H1 (cell line): ENCODE measurements around the gene ILK. TPM values are rescaled to one million over a fixed set of nuclear protein-coding genes. Genes with fewer than 3 reads are reported as not detected.

Experiments used
- CTCF ChIA-PET: fragments of 300-600 bp; sonication (Branson Sonifier 250); formaldehyde crosslinking; loops from one replicate; lab custom pipeline; 2021; ENCODE audit not compliant: partially characterized antibody; lab: Charles Lee
- POLR2A ChIA-PET: fragments of 300-600 bp; sonication (Branson Sonifier 250); formaldehyde crosslinking; loops from one replicate; lab custom pipeline; 2021; ENCODE audit warnings: inconsistent platforms; ENCODE audit not compliant: partially characterized antibody; lab: Charles Lee
- DNase-seq, 2 experiments: peaks; one replicate each; pipeline versions ENCODE4 v3.0.0 to v3.0.0-alpha.2; 2010 to 2022; ENCODE audit warnings: low spot score in 2 of 2, low read depth in 1 of 2, mixed read lengths in 1 of 2
- FAIRE-seq: peaks from 2 replicates; lab custom pipeline; 2011; peaks lifted over from hg19 to GRCh38; lab: Jason Lieb, UNC
- H2AFZ ChIP-seq: 2 replicates; pipeline ENCODE4 v1.8.1; 2012; ENCODE audit warnings: low read length, inconsistent platforms
- H2AK5ac ChIP-seq: 2 replicates; pipeline ENCODE4 v1.6.1; 2013; ENCODE audit warnings: low read depth, low read length
- H2BK120ac ChIP-seq: replicated peaks from 2 replicates; pipeline ENCODE3; 2013; ENCODE audit warnings: low read depth, low read length, inconsistent platforms
- H2BK12ac ChIP-seq: 2 replicates; pipeline ENCODE4 v1.6.1; 2013; ENCODE audit warnings: low read depth, low read length
- H2BK15ac ChIP-seq: 2 replicates; pipeline ENCODE4 v1.6.1; 2013; ENCODE audit warnings: low read length
- H2BK20ac ChIP-seq: 2 replicates; pipeline ENCODE4 v1.6.1; 2013; ENCODE audit warnings: low read length
- H2BK5ac ChIP-seq: 2 replicates; pipeline ENCODE4 v1.6.1; 2013; ENCODE audit warnings: low read depth, low read length
- H3K14ac ChIP-seq: 2 replicates; pipeline ENCODE4 v1.6.1; 2013; ENCODE audit warnings: inconsistent platforms; ENCODE audit not compliant: insufficient read length
- H3K18ac ChIP-seq: 2 replicates; pipeline ENCODE4 v1.6.1; 2013; ENCODE audit warnings: low read length; ENCODE audit errors: extremely low read depth
- H3K23ac ChIP-seq: 2 replicates; pipeline ENCODE4 v1.6.1; 2013; ENCODE audit warnings: inconsistent platforms; ENCODE audit not compliant: insufficient read length
- H3K23me2 ChIP-seq: 2 replicates; pipeline ENCODE4 v1.6.1; 2013; ENCODE audit warnings: low read depth, low read length
- H3K27ac ChIP-seq: 2 replicates; pipeline ENCODE4 v1.6.1; 2011; ENCODE audit warnings: low read depth, low read length, inconsistent platforms
- H3K27me3 ChIP-seq, 4 experiments: replicated peaks in 1 of 4; 1 replicate in 1 of 4; 2 replicates in 3 of 4; pipeline versions ENCODE4 v1.6.1 to v1.8.1; 2011 to 2013; ENCODE audit warnings: low read length in 3 of 4, mild to moderate bottlenecking in 3 of 4, inconsistent platforms in 2 of 4, mixed read lengths in 2 of 4, moderate library complexity in 1 of 4; ENCODE audit not compliant: control insufficient read depth in 3 of 4, insufficient read depth in 3 of 4; ENCODE audit errors: extremely low read depth in 1 of 4
- H3K36me3 ChIP-seq, 4 experiments: 2 replicates each; pipeline versions ENCODE4 v1.6.1 to v1.8.1; 2011 to 2013; ENCODE audit warnings: mild to moderate bottlenecking in 4 of 4, low read length in 3 of 4, moderate library complexity in 2 of 4, control low read depth in 1 of 4, inconsistent platforms in 1 of 4; ENCODE audit not compliant: insufficient read depth in 4 of 4, control insufficient read depth in 2 of 4
- H3K4ac ChIP-seq: replicated peaks from 2 replicates; pipeline ENCODE3; 2013; ENCODE audit warnings: low read length, low read depth, mixed read lengths, inconsistent platforms; ENCODE audit not compliant: insufficient read length
- H3K4me1 ChIP-seq, 4 experiments: replicated peaks in 1 of 4; 1 replicate in 1 of 4; 2 replicates in 3 of 4; pipeline versions ENCODE4 v1.6.1 to v1.8.1; 2011 to 2013; ENCODE audit warnings: low read length in 3 of 4, inconsistent platforms in 2 of 4, mixed read lengths in 1 of 4; ENCODE audit not compliant: insufficient read depth in 4 of 4, control insufficient read depth in 3 of 4
- H3K4me2 ChIP-seq, 2 experiments: 2 replicates each; pipeline versions ENCODE4 v1.6.1 to v1.8.1; 2011 to 2013; ENCODE audit warnings: low read depth in 2 of 2, low read length in 2 of 2, control low read depth in 1 of 2, inconsistent platforms in 1 of 2, mild to moderate bottlenecking in 1 of 2; ENCODE audit not compliant: insufficient read depth in 1 of 2
- H3K4me3 ChIP-seq, 4 experiments: fragments of 200-600, 300-600 bp in 1 of 4; sonication (generic), shearing (Covaris generic), sonication (Bioruptor Twin) in 1 of 4; 2 replicates each; pipeline versions ENCODE4 v1.5.1 to v1.8.1; 2011 to 2016; ENCODE audit warnings: low read length in 4 of 4, low read depth in 3 of 4, control low read depth in 2 of 4, inconsistent platforms in 2 of 4, mild to moderate bottlenecking in 2 of 4, mixed read lengths in 1 of 4, moderate library complexity in 1 of 4; ENCODE audit not compliant: insufficient read depth in 2 of 4; ENCODE audit errors: extremely low read depth in 1 of 4
- H3K56ac ChIP-seq: replicated peaks from 2 replicates; pipeline ENCODE3; 2013; ENCODE audit warnings: low read depth, mild to moderate bottlenecking, mixed read lengths, low read length, inconsistent platforms; ENCODE audit not compliant: insufficient read length
- H3K79me1 ChIP-seq: 2 replicates; pipeline ENCODE4 v1.6.1; 2013; ENCODE audit warnings: low read depth, low read length, control low read depth
- H3K79me2 ChIP-seq, 2 experiments: 2 replicates each; pipeline versions ENCODE4 v1.6.1 to v1.8.1; 2012 to 2013; ENCODE audit warnings: low read length in 2 of 2, mild to moderate bottlenecking in 2 of 2, inconsistent platforms in 1 of 2; ENCODE audit not compliant: insufficient read depth in 2 of 2, control insufficient read depth in 1 of 2
- H3K9ac ChIP-seq, 4 experiments: replicated peaks in 1 of 4; 1 replicate in 1 of 4; 2 replicates in 3 of 4; pipeline versions ENCODE4 v1.6.1 to v1.8.1; 2011 to 2013; ENCODE audit warnings: low read depth in 3 of 4, low read length in 3 of 4, control low read depth in 2 of 4, mild to moderate bottlenecking in 2 of 4, moderate library complexity in 2 of 4, inconsistent platforms in 1 of 4; ENCODE audit errors: extremely low read depth in 1 of 4
- H3K9me3 ChIP-seq, 2 experiments: 2 replicates each; pipeline versions ENCODE4 v1.6.1 to v1.8.1; 2012 to 2013; ENCODE audit warnings: mild to moderate bottlenecking in 2 of 2, moderate library complexity in 2 of 2, control low read depth in 1 of 2, inconsistent platforms in 1 of 2, low read depth in 1 of 2, low read length in 1 of 2, mixed read lengths in 1 of 2; ENCODE audit not compliant: insufficient read depth in 2 of 2
- H4K20me1 ChIP-seq, 2 experiments: replicated peaks in 1 of 2; 2 replicates each; pipeline versions ENCODE3 to v1.8.1; 2011 to 2013; ENCODE audit warnings: inconsistent platforms in 2 of 2, low read length in 2 of 2, mild to moderate bottlenecking in 1 of 2; ENCODE audit not compliant: insufficient read depth in 2 of 2, control insufficient read depth in 1 of 2
- H4K5ac ChIP-seq: 2 replicates; pipeline ENCODE4 v1.6.1; 2013; ENCODE audit warnings: low read length, low read depth, mixed read lengths, inconsistent platforms; ENCODE audit not compliant: insufficient read length
- H4K8ac ChIP-seq: 2 replicates; pipeline ENCODE4 v1.8.0; 2013; ENCODE audit warnings: mild to moderate bottlenecking, moderate library complexity, low read length, inconsistent platforms; ENCODE audit not compliant: insufficient read depth; ENCODE audit errors: extremely low read depth
- H4K91ac ChIP-seq: replicated peaks from 2 replicates; pipeline ENCODE3; 2013; ENCODE audit warnings: low read length, mixed read lengths, inconsistent platforms; ENCODE audit not compliant: insufficient read length
- CHD1 ChIP-seq: IDR thresholded peaks from 2 replicates; pipeline ENCODE4 v1.6.1; 2012; ENCODE audit warnings: low read depth, low read length, improper control_type of control experiment
- EP300 ChIP-seq, 2 experiments: IDR thresholded peaks; 1 replicate in 1 of 2; 2 replicates in 1 of 2; pipeline ENCODE4 v1.6.1; 2011 to 2012; ENCODE audit warnings: low read depth in 2 of 2, low read length in 2 of 2, mild to moderate bottlenecking in 2 of 2, borderline replicate concordance in 1 of 2, inconsistent platforms in 1 of 2, moderate library complexity in 1 of 2
- EZH2 ChIP-seq: fragments of 200-600 bp; sonication (generic); IDR thresholded peaks from 2 replicates; pipeline ENCODE4 v1.7.1; 2012; ENCODE audit warnings: low read depth, mild to moderate bottlenecking, moderate library complexity, low read length, inconsistent platforms; ENCODE audit not compliant: severe bottlenecking
- JUND ChIP-seq: IDR thresholded peaks from 2 replicates; pipeline ENCODE4 v1.6.1; 2011; ENCODE audit warnings: mild to moderate bottlenecking, improper control_type of control experiment, low read length
- SIRT6 ChIP-seq: IDR thresholded peaks from one replicate; pipeline ENCODE4 v1.7.1; 2012; ENCODE audit warnings: low read length, inconsistent platforms
- WGBS, 2 experiments: shearing (Covaris generic) in 1 of 2; methylation state at CpG; one replicate each; pipeline versions ENCODE4 v1.1.6 to v1.1.7; 2013 to 2015; ENCODE audit warnings: low lambda C conversion rate in 2 of 2, mixed read lengths in 2 of 2, inconsistent platforms in 1 of 2, low coverage in 1 of 2, missing lambda C conversion rate in 1 of 2; ENCODE audit not compliant: insufficient replicate concordance in 2 of 2, insufficient coverage in 1 of 2, insufficient read length in 1 of 2; ENCODE audit errors: extremely low coverage in 1 of 2, missing lambda C conversion rate in 1 of 2; 5-methylcytosine and 5-hydroxymethylcytosine counted together
- polyA plus RNA-seq, 7 experiments: library from polyadenylated mRNA; depleted of rRNA in 3 of 7; stranded (reverse) in 5 of 7; unstranded in 2 of 7; fragments of >200 nt in 5 of 7; fragments of 200-250 nt in 2 of 7; gene quantifications; 1 replicate in 5 of 7; 2 replicates in 1 of 7; 4 replicates in 1 of 7; pipeline versions ENCODE4 v1.2.1 to v1.2.3, GENCODE V29; 2011 to 2013; ENCODE audit warnings: missing spikeins in 2 of 7, mixed read lengths in 2 of 7
- total RNA-seq: library from RNA; stranded (reverse); fragmentation: NEBNext Ultra II Directional; extraction: Animal tissue kit (Norgen Biotek cat#: 25700); gene quantifications from 2 replicates; pipeline ENCODE4 v1.2.1, GENCODE V29; 2021
- TF ChIP-seq, protein P1 (sequence below): IDR thresholded peaks from 2 replicates; pipeline ENCODE4 v1.6.1; 2012; ENCODE audit warnings: inconsistent platforms

ILK gene
- total and polyA plus RNA-seq, 2 of the 8 experiments (the other 6 are each of a cell fraction or from before 2014, with no cell fraction given) = 91.4 to 132 TPM

DNA sequence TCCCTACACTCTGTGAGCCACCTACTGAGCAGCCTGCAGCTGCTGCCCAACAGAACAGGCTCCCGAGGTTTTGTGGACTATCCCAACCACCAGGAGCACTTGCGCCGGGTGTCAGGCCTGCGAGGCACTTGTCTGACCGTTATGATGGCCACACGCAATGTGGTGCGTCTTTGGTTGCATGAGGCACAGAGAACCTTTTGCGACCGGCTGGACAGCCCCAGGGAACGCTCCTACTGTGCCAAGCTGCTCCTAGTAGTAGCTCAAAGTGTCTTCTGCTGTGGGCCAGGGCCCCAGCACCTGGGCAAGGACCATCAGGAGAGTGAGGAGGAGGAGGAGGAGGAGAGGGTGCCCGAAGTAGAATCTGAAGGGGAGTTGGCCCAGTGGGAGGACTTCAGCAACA lies 46.5 kb upstream of the ILK start:
- H3K79me1 ChIP-seq = no peaks in the 10 kb centered on the region
- H2BK12ac ChIP-seq = no peak overlapping the region
- H2BK5ac ChIP-seq = no peak overlapping the region; the same call in 1 of the 2 replicates
- no peak overlapping the region for H2AK5ac ChIP-seq
- H4K91ac ChIP-seq = no peak overlapping the region
- POLR2A ChIA-PET = no interaction called here
- no peak overlapping the region for H2BK15ac ChIP-seq
- H3K79me2 ChIP-seq = no peaks in the 10 kb centered on the region
- DNase-seq (no peak), FAIRE-seq (no peak)
- no peak overlapping the region for H3K4me2 ChIP-seq
- H3K27me3 ChIP-seq = peaks cover 0 to 2% (median 0%) of the 10 kb centered on the region in 4 experiments; a peak in 1 of 7 replicates
- H2BK20ac ChIP-seq = no peak overlapping the region
- no peak overlapping the region for H3K4me3 ChIP-seq
- H3K18ac ChIP-seq = no peak overlapping the region
- 94% methylated on average over 11 of the region's 11 CpGs; no CpG with 5 or more reads in 1 of the 2 experiments for WGBS, 2 experiments
- no peak overlapping the region for H3K14ac ChIP-seq
- CTCF ChIA-PET = interaction anchor here (2.3 to 6.8 kb wide), 2 partner anchors 14 to 26 kb away, joined by 7 to 48 read pairs; no protein-coding TSS in a partner anchor
- no peak overlapping the region for H3K9ac ChIP-seq
- no peak overlapping the region for H3K56ac ChIP-seq
- no peaks in the 10 kb centered on the region for H3K4me1 ChIP-seq
- no peak overlapping the region; the same call in 1 of the 2 replicates for H4K8ac ChIP-seq
- no peaks in the 10 kb centered on the region for H4K20me1 ChIP-seq
- no peak overlapping the region for H3K27ac ChIP-seq
- H3K9me3 ChIP-seq = no peaks in the 10 kb centered on the region
- H2AFZ ChIP-seq = no peak overlapping the region
- H2BK120ac ChIP-seq = no peak overlapping the region
- no peak overlapping the region for H3K4ac ChIP-seq
- H3K23ac ChIP-seq = no peak overlapping the region
- H4K5ac ChIP-seq = no peak overlapping the region
- TF ChIP-seq JUND (no peak), CHD1 (no peak), SIRT6 (no peak), EP300 (IDR thresholded peaks at IDR 0.05; ENCODE audit: borderline replicate concordance in 1 of 2, low read depth in 2 of 2, low read length in 2 of 2) (no peak), EZH2 (no peak)
- TF ChIP-seq, protein P1, sequence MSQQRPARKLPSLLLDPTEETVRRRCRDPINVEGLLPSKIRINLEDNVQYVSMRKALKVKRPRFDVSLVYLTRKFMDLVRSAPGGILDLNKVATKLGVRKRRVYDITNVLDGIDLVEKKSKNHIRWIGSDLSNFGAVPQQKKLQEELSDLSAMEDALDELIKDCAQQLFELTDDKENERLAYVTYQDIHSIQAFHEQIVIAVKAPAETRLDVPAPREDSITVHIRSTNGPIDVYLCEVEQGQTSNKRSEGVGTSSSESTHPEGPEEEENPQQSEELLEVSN = no peak
- TF ChIP-seq, all 59 proteins: peak for 0
- Histone ChIP-seq H3K23me2 (no peaks in the 10 kb centered on the region), H3K36me3 (no peaks in the 10 kb centered on the region)
